ENCODE measurements around the gene ACVR1C.

- no peak for TF ChIP-seq POLR2AphosphoS5 (IDR thresholded peaks at IDR 0.05)
- TF ChIP-seq CTCF (IDR thresholded peaks at IDR 0.05): no peak
Observed at GRCh38 chr2:157489983-157490382, 138.7 kb downstream of the ACVR1C start.
